RWPE2 (cell line): ENCODE measurements around the gene GRAMD2B.
"Not testable (repeated sequence)": the region's sequence is repeated elsewhere in the genome, so short reads cannot be mapped to it uniquely, and the experiment has no call there.

Experiments used
- ATAC-seq: fragments of 200-7000 bp; cut with Tn5 transposase; 3 replicates; pipeline ENCODE4 v1.9.1; 2021; ENCODE audit warnings: low read depth
- DNase-seq: peaks from one replicate; pipeline ENCODE4 v3.0.0-alpha.2; 2020; ENCODE audit warnings: low spot score
- H3K27ac ChIP-seq: fragments of 450-650 bp; 2 replicates; pipeline ENCODE4 v1.5.1; 2017; ENCODE audit warnings: mild to moderate bottlenecking; ENCODE audit not compliant: poor library complexity, severe bottlenecking
- H3K27me3 ChIP-seq: fragments of 250-450 bp; sonication (Bioruptor Pico); 2 replicates; pipeline ENCODE4 v1.5.1; 2021; ENCODE audit warnings: mild to moderate bottlenecking, moderate library complexity; ENCODE audit not compliant: insufficient read depth, poor library complexity, severe bottlenecking
- H3K36me3 ChIP-seq: fragments of 250-450 bp; sonication (Bioruptor Pico); 2 replicates; pipeline ENCODE4 v1.5.1; 2020; ENCODE audit warnings: low read depth, mild to moderate bottlenecking, moderate library complexity
- H3K4me1 ChIP-seq: fragments of 250-450 bp; sonication (Bioruptor Pico); 2 replicates; pipeline ENCODE4 v1.5.1; 2021; ENCODE audit warnings: mild to moderate bottlenecking, moderate library complexity; ENCODE audit not compliant: insufficient read depth, poor library complexity, severe bottlenecking
- H3K4me3 ChIP-seq: fragments of 250-450 bp; sonication (Bioruptor Pico); 2 replicates; pipeline ENCODE4 v1.5.1; 2021; ENCODE audit warnings: mild to moderate bottlenecking, moderate library complexity; ENCODE audit not compliant: severe bottlenecking
- H3K9me3 ChIP-seq: fragments of 250-450 bp; sonication (Bioruptor Pico); 2 replicates; pipeline ENCODE4 v1.5.1; 2021; ENCODE audit warnings: mild to moderate bottlenecking, moderate library complexity; ENCODE audit not compliant: severe bottlenecking
- TF ChIP-seq, protein P1 (sequence below): fragments of 450-650 bp; IDR thresholded peaks from one replicate; pipeline ENCODE4 v1.5.1; 2017; ENCODE audit warnings: mild to moderate bottlenecking, moderate library complexity; ENCODE audit not compliant: poor library complexity, severe bottlenecking

GRAMD2B gene

DNA sequence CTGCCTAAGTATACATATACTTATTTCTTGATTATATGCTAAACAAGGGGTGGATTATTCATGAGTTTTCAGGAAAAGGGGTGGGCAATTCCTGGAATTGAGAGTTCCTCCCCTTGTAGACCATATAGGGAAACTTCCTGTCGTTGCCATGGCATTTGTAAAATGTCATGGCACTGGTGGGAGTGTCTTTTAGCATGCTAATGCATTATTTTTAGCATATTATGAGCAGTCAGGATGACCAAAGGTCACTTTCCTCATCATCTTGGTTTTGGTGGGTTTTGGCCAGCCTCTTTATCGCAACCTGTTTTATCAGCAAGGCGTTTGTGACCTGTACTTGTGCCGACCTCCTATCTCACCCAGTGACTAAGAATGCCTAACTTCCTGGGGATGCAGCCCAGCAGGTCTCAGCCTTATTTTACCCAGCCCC is 90.9 kb downstream of the GRAMD2B start:
- Histone ChIP-seq H3K9me3 (no peaks in the 10 kb centered on the region), H3K36me3 (no peaks in the 10 kb centered on the region), H3K4me3 (no peak overlapping the region), H3K27me3 (no peaks in the 10 kb centered on the region), H3K4me1 (peaks cover 37% of the 10 kb centered on the region), H3K27ac (no peak overlapping the region)
- TF ChIP-seq, protein P1, sequence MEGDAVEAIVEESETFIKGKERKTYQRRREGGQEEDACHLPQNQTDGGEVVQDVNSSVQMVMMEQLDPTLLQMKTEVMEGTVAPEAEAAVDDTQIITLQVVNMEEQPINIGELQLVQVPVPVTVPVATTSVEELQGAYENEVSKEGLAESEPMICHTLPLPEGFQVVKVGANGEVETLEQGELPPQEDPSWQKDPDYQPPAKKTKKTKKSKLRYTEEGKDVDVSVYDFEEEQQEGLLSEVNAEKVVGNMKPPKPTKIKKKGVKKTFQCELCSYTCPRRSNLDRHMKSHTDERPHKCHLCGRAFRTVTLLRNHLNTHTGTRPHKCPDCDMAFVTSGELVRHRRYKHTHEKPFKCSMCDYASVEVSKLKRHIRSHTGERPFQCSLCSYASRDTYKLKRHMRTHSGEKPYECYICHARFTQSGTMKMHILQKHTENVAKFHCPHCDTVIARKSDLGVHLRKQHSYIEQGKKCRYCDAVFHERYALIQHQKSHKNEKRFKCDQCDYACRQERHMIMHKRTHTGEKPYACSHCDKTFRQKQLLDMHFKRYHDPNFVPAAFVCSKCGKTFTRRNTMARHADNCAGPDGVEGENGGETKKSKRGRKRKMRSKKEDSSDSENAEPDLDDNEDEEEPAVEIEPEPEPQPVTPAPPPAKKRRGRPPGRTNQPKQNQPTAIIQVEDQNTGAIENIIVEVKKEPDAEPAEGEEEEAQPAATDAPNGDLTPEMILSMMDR: no peak
- no peak for ATAC-seq
- DNase-seq: no peak

- no peak overlapping the region for H3K27ac ChIP-seq
- peaks cover 40% of the 10 kb centered on the region for H3K4me1 ChIP-seq
- no peak overlapping the region for H3K4me3 ChIP-seq
- DNase-seq (no peak), ATAC-seq (no peak)
- H3K36me3 ChIP-seq: no peaks in the 10 kb centered on the region
- no peaks in the 10 kb centered on the region for H3K27me3 ChIP-seq
- no peaks in the 10 kb centered on the region for H3K9me3 ChIP-seq
- TF ChIP-seq, protein P1: no peak
Observed at GRCh38 chr5:126514558-126515141, 91.4 kb downstream of the GRAMD2B start.

- DNase-seq: no peak
- H3K4me3 ChIP-seq: no peak overlapping the region
- peak overlapping the region; percentile 30 for H3K27ac ChIP-seq
- H3K4me1 ChIP-seq: peaks cover 41% of the 10 kb centered on the region
- ATAC-seq: no peak
- H3K27me3 ChIP-seq: no peaks in the 10 kb centered on the region
- TF ChIP-seq, protein P1: no peak
- H3K36me3 ChIP-seq: no peaks in the 10 kb centered on the region
- no peaks in the 10 kb centered on the region for H3K9me3 ChIP-seq
Observed at GRCh38 chr5:126515337-126515736, 92.1 kb downstream of the GRAMD2B start.

- no peaks in the 10 kb centered on the region for H3K36me3 ChIP-seq
- no peaks in the 10 kb centered on the region for H3K9me3 ChIP-seq
- DNase-seq (no peak), ATAC-seq (peak; percentile 81)
- TF ChIP-seq, protein P1: no peak
- no peaks in the 10 kb centered on the region for H3K27me3 ChIP-seq
- peaks cover 41% of the 10 kb centered on the region for H3K4me1 ChIP-seq
- H3K27ac ChIP-seq: peak overlapping the region; percentile 30
- H3K4me3 ChIP-seq: no peak overlapping the region
Observed at GRCh38 chr5:126516133-126516532, 92.9 kb downstream of the GRAMD2B start.

- H3K9me3 ChIP-seq: no peaks in the 10 kb centered on the region
- peaks cover 41% of the 10 kb centered on the region for H3K4me1 ChIP-seq
- TF ChIP-seq, protein P1: no peak
- ATAC-seq (no peak), DNase-seq (no peak)
- no peaks in the 10 kb centered on the region for H3K27me3 ChIP-seq
- H3K36me3 ChIP-seq: no peaks in the 10 kb centered on the region
- H3K4me3 ChIP-seq: no peak overlapping the region
- H3K27ac ChIP-seq: peak overlapping the region; percentile 30
Observed at GRCh38 chr5:126516852-126517251, 93.6 kb downstream of the GRAMD2B start.

- not testable (repeated sequence) for H3K27ac ChIP-seq, H3K9me3 ChIP-seq, H3K27me3 ChIP-seq, H3K36me3 ChIP-seq, H3K4me3 ChIP-seq
- peaks cover 41% of the 10 kb centered on the region for H3K4me1 ChIP-seq
- ATAC-seq: peak; percentile 40; the same call in 2 of the 3 replicates
- peak; percentile 85 for DNase-seq
Observed at GRCh38 chr5:126519223-126519622, 96.0 kb downstream of the GRAMD2B start.
